ENCODE results near the gene ABTB2.

The ABTB2 gene

GRCh38 chr11:34140149-34140548, 217.7 kb downstream of the ABTB2 start:
- no peak overlapping the region for H3K4me3 ChIP-seq (ENCODE audit: low read length)
- TF ChIP-seq, protein P1, sequence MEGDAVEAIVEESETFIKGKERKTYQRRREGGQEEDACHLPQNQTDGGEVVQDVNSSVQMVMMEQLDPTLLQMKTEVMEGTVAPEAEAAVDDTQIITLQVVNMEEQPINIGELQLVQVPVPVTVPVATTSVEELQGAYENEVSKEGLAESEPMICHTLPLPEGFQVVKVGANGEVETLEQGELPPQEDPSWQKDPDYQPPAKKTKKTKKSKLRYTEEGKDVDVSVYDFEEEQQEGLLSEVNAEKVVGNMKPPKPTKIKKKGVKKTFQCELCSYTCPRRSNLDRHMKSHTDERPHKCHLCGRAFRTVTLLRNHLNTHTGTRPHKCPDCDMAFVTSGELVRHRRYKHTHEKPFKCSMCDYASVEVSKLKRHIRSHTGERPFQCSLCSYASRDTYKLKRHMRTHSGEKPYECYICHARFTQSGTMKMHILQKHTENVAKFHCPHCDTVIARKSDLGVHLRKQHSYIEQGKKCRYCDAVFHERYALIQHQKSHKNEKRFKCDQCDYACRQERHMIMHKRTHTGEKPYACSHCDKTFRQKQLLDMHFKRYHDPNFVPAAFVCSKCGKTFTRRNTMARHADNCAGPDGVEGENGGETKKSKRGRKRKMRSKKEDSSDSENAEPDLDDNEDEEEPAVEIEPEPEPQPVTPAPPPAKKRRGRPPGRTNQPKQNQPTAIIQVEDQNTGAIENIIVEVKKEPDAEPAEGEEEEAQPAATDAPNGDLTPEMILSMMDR (conservative IDR thresholded peaks at IDR 0.05; ENCODE audit: low read depth, low read length), result no peak
- DNase-seq (ENCODE audit: low read depth), result no peak

DNA sequence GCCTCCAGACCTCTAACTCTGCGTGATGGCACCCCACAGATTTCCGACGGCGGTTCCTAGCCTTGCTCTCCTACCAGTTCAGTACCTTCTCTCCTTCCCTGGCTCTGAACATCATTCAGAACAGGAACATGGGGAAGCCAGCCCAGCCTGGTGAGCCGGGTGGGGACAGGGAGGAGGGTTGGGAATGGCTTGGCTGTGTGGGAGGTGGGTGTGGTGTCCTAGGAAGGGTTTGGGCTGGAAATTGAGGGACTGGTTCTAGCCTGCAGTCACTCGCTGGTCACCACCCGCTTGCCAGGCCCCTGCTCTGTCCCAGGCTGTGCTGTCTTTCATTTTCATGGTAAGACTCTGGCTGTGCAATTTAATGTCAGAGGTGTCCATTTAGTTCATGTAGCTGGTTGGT, 218.5 kb downstream of the ABTB2 start:
- TF ChIP-seq, protein P1 (conservative IDR thresholded peaks at IDR 0.05; ENCODE audit: low read depth, low read length), result no peak
- no peak overlapping the region for H3K4me3 ChIP-seq (ENCODE audit: low read length)
- DNase-seq (ENCODE audit: low read depth), result no peak

GRCh38 chr11:34136420-34136819, 221.4 kb downstream of the ABTB2 start:
- DNase-seq (ENCODE audit: low read depth), result no peak
- TF ChIP-seq, protein P1 (conservative IDR thresholded peaks at IDR 0.05; ENCODE audit: low read depth, low read length), result no peak
- H3K4me3 ChIP-seq (ENCODE audit: low read length), result no peak overlapping the region

- H3K4me3 ChIP-seq (ENCODE audit: low read length), result no peak overlapping the region
- TF ChIP-seq, protein P1 (conservative IDR thresholded peaks at IDR 0.05; ENCODE audit: low read depth, low read length), result no peak
- no peak for DNase-seq (ENCODE audit: low read depth)
Observed at GRCh38 chr11:34135439-34135838, 222.4 kb downstream of the ABTB2 start.

GRCh38 chr11:34134765-34135164, 223.0 kb downstream of the ABTB2 start:
- no peak overlapping the region for H3K4me3 ChIP-seq (ENCODE audit: low read length)
- TF ChIP-seq, protein P1 (conservative IDR thresholded peaks at IDR 0.05; ENCODE audit: low read depth, low read length), result no peak
- no peak for DNase-seq (ENCODE audit: low read depth)

DNA sequence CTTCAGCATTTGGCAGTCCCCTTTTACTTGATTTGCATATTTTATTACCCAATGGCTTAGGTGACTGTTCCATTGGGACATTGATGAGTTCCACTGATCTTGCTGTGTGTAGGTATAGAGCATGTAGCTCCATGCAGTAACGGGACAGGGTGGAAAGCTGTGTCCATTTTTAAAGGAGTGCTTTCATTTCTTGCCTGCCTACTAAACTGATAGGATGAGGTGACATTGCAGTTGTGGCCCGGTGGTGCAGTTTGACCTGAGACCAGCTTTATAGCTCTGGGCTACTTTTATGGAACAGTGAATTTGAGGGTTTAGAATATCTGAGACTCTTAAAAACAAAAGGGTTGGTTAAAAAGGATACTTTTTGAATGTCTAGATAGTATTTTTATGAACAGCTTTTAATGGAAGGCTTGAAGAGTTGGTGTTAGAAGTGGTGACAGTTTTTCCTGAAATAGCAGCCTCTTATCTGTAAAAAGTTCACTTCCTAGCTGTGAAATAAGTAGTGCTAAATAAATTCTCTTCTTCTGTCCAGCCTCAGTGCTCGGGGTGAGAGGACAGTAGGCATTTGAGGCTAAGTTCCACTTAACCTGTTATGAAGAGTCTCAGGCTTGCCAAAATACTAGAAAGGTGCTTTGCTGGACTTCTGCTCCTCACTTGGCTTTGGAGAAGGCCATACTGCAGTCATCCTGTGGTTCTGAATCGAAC, 225.4 kb downstream of the ABTB2 start:
- TF ChIP-seq, protein P1 (conservative IDR thresholded peaks at IDR 0.05; ENCODE audit: low read depth, low read length), result no peak
- no peak for DNase-seq (ENCODE audit: low read depth)
- no peak overlapping the region for H3K4me3 ChIP-seq (ENCODE audit: low read length)

- no peak overlapping the region for H3K4me3 ChIP-seq (ENCODE audit: low read length)
- TF ChIP-seq, protein P1 (conservative IDR thresholded peaks at IDR 0.05; ENCODE audit: low read depth, low read length), result no peak
- DNase-seq (ENCODE audit: low read depth), result no peak
Observed at GRCh38 chr11:34128824-34129223, 229.0 kb downstream of the ABTB2 start.
